ENCODE results near the gene IGSF21. TPM values are rescaled to one million over a fixed set of nuclear protein-coding genes. Genes with fewer than 3 reads are reported as not detected.

IGSF21 gene
- total RNA-seq, 4 donors from 2014 or later: 0.31 to 3.5 (median 1.7) TPM

- Histone ChIP-seq H3K4me1 (no peaks in the 10 kb centered on the region), H3K27me3 (peaks cover 69% of the 10 kb centered on the region), H3K4me3 (no peak overlapping the region), H3K9me3 (peaks cover 0 to 6% (median 0%) of the 10 kb centered on the region in 3 donors), H3K27ac (no peak overlapping the region), H3K36me3 (no peaks in the 10 kb centered on the region)
- no peak for ATAC-seq
- TF ChIP-seq CTCF (IDR thresholded peaks at IDR 0.05) (no peak), EP300 (IDR thresholded peaks at IDR 0.05) (no peak), POLR2AphosphoS5 (IDR thresholded peaks at IDR 0.05) (no peak), POLR2A (IDR thresholded peaks at IDR 0.05) (no peak)
- 43 to 60% methylated on average over 7 to 9 of the region's 18 CpGs for WGBS, 2 donors (ENCODE audit: low coverage in 1 of 2)
These were observed 149.0 kb downstream of the IGSF21 start for GRCh38 chr1:18256282-18257235.

GRCh38 chr1:18257778-18258177, 150.2 kb downstream of the IGSF21 start:
- ATAC-seq: no peak
- Histone ChIP-seq H3K27me3 (peaks cover 81% of the 10 kb centered on the region), H3K27ac (no peak overlapping the region), H3K4me3 (no peak overlapping the region), H3K4me1 (no peaks in the 10 kb centered on the region), H3K36me3 (no peaks in the 10 kb centered on the region), H3K9me3 (no peaks in the 10 kb centered on the region)
- no peak for TF ChIP-seq EP300 (IDR thresholded peaks at IDR 0.05)
- no peak for TF ChIP-seq POLR2A (IDR thresholded peaks at IDR 0.05)
- TF ChIP-seq POLR2AphosphoS5 (IDR thresholded peaks at IDR 0.05): no peak
- TF ChIP-seq CTCF (IDR thresholded peaks at IDR 0.05): no peak
- no CpG with 5 or more reads among the region's 3 CpGs for WGBS, 2 donors (ENCODE audit: low coverage in 1 of 2)

GRCh38 chr1:18261891-18262290, 154.3 kb downstream of the IGSF21 start:
- peaks cover 82% of the 10 kb centered on the region for H3K27me3 ChIP-seq
- H3K4me3 ChIP-seq: no peak overlapping the region
- ATAC-seq: no peak
- H3K9me3 ChIP-seq: no peaks in the 10 kb centered on the region
- H3K4me1 ChIP-seq: no peaks in the 10 kb centered on the region
- no peaks in the 10 kb centered on the region for H3K36me3 ChIP-seq
- no peak overlapping the region for H3K27ac ChIP-seq
- WGBS, 2 donors (ENCODE audit: low coverage in 1 of 2): 50% methylated on average over 4 of the region's 4 CpGs; no CpG with 5 or more reads in 1 of the 2 donors
- no peak for TF ChIP-seq POLR2A (IDR thresholded peaks at IDR 0.05)
- TF ChIP-seq CTCF (IDR thresholded peaks at IDR 0.05): no peak
- TF ChIP-seq EP300 (IDR thresholded peaks at IDR 0.05): no peak
- TF ChIP-seq POLR2AphosphoS5 (IDR thresholded peaks at IDR 0.05): no peak

GRCh38 chr1:18262726-18263125, 155.1 kb downstream of the IGSF21 start:
- TF ChIP-seq CTCF (IDR thresholded peaks at IDR 0.05) (no peak), POLR2AphosphoS5 (IDR thresholded peaks at IDR 0.05) (no peak), POLR2A (IDR thresholded peaks at IDR 0.05) (no peak), EP300 (IDR thresholded peaks at IDR 0.05) (no peak)
- Histone ChIP-seq H3K36me3 (no peaks in the 10 kb centered on the region), H3K27ac (no peak overlapping the region), H3K4me3 (no peak overlapping the region), H3K9me3 (no peaks in the 10 kb centered on the region), H3K27me3 (peaks cover 74% of the 10 kb centered on the region), H3K4me1 (no peaks in the 10 kb centered on the region)
- WGBS, 2 donors (ENCODE audit: low coverage in 1 of 2): 38 to 50% methylated on average over 1 to 6 of the region's 6 CpGs
- ATAC-seq: no peak

Measured in gastroesophageal sphincter (tissue), 4 donors.